ENCODE results near the gene TASOR2. TPM values are rescaled to one million over a fixed set of nuclear protein-coding genes. Genes with fewer than 3 reads are reported as not detected.

The TASOR2 gene
- polyA plus RNA-seq, 1 donor (not counting 4 experiments of a cell fraction or from before 2014, with no cell fraction given), result 40.4 TPM

DNA sequence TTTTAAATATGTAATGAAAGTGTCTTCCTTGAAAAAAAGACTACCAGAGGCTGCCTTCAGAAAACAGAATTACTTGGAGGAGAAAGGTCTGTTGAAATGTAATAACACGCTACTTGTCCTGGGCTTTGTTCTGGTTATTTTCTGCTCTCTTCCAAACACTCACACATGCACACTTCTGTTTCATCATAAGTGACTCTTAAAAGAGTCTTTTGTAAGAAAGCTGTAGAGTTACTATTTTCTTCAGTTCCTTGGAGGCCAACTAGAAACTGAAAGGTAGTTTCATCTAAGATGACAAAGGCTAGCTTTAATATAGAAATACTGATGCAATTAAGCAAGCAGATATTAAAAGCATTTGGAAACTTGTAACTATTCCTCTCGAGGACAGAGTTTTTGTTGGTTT lies 39.1 kb downstream of the TASOR2 start:
- Histone ChIP-seq H3K9me1 (ENCODE audit: control insufficient read depth, extremely low read depth, insufficient read depth, low read length) (no peaks in the 10 kb centered on the region), H3K27ac (ENCODE audit: control insufficient read depth, insufficient read depth, low read length) (no peak overlapping the region), H3K4me3 (ENCODE audit: control insufficient read depth in 2 of 3, extremely low read depth in 1 of 3, insufficient read depth in 2 of 3, low read depth in 1 of 3, low read length in 3 of 3) (no peak overlapping the region), H3K4me2 (ENCODE audit: control insufficient read depth, extremely low read depth, insufficient read depth, low read depth, low read length) (no peak overlapping the region), H3K36me3 (ENCODE audit: control insufficient read depth in 2 of 2, extremely low read depth in 1 of 2, insufficient read depth in 2 of 2, low read length in 2 of 2) (peaks cover 4 to 7% of the 10 kb centered on the region in 2 experiments), H3K27me3 (ENCODE audit: control insufficient read depth, extremely low read depth, insufficient read depth, low read length) (no peaks in the 10 kb centered on the region), H3K9me3 (ENCODE audit: control insufficient read depth, low read depth, low read length) (no peaks in the 10 kb centered on the region), H3K79me2 (ENCODE audit: control insufficient read depth, insufficient read depth, low read length) (peaks cover 3% of the 10 kb centered on the region), H2AFZ (ENCODE audit: control insufficient read depth, low read length) (no peak overlapping the region), H3K4me1 (ENCODE audit: control insufficient read depth, extremely low read depth, insufficient read depth, low read length) (peaks cover 12% of the 10 kb centered on the region), H4K20me1 (ENCODE audit: control insufficient read depth, extremely low read depth, insufficient read depth, low read length) (no peaks in the 10 kb centered on the region), H3K9ac (ENCODE audit: control insufficient read depth, extremely low read depth, insufficient read depth, low read length) (no peak overlapping the region)
- dilution Hi-C loops (cut with MboI; ENCODE audit: extremely low pct_ligation_motif_present, low sequenced_read_pairs), result no loop called here
- FAIRE-seq, result no peak
- DNase-seq (ENCODE audit: low read depth, low spot score), result no peak
- no peak for TF ChIP-seq CTCF (optimal IDR thresholded peaks at IDR 0.05 in 1 of 3, IDR thresholded peaks at IDR 0.05 in 1 of 3, conservative IDR thresholded peaks at IDR 0.05 in 1 of 3; ENCODE audit: extremely low read depth in 1 of 3, insufficient read depth in 2 of 3, low read length in 3 of 3)
- no peak for TF ChIP-seq EZH2 (IDR thresholded peaks at IDR 0.05; ENCODE audit: low read length)

- Histone ChIP-seq H3K9me1 (ENCODE audit: control insufficient read depth, extremely low read depth, insufficient read depth, low read length) (no peaks in the 10 kb centered on the region), H3K27me3 (ENCODE audit: control insufficient read depth, extremely low read depth, insufficient read depth, low read length) (no peaks in the 10 kb centered on the region), H3K9me3 (ENCODE audit: control insufficient read depth, low read depth, low read length) (no peaks in the 10 kb centered on the region), H3K4me2 (ENCODE audit: control insufficient read depth, extremely low read depth, insufficient read depth, low read depth, low read length) (no peak overlapping the region), H3K4me1 (ENCODE audit: control insufficient read depth, extremely low read depth, insufficient read depth, low read length) (no peaks in the 10 kb centered on the region), H3K79me2 (ENCODE audit: control insufficient read depth, insufficient read depth, low read length) (peaks cover 1% of the 10 kb centered on the region), H3K4me3 (ENCODE audit: control insufficient read depth in 2 of 3, extremely low read depth in 1 of 3, insufficient read depth in 2 of 3, low read depth in 1 of 3, low read length in 3 of 3) (no peak overlapping the region), H3K27ac (ENCODE audit: control insufficient read depth, insufficient read depth, low read length) (no peak overlapping the region), H3K36me3 (ENCODE audit: control insufficient read depth in 2 of 2, extremely low read depth in 1 of 2, insufficient read depth in 2 of 2, low read length in 2 of 2) (peaks cover 16 to 22% of the 10 kb centered on the region in 2 experiments), H4K20me1 (ENCODE audit: control insufficient read depth, extremely low read depth, insufficient read depth, low read length) (no peaks in the 10 kb centered on the region), H2AFZ (ENCODE audit: control insufficient read depth, low read length) (no peak overlapping the region), H3K9ac (ENCODE audit: control insufficient read depth, extremely low read depth, insufficient read depth, low read length) (no peak overlapping the region)
- no peak for FAIRE-seq
- no peak for DNase-seq (ENCODE audit: low read depth, low spot score)
- dilution Hi-C loops (cut with MboI; ENCODE audit: extremely low pct_ligation_motif_present, low sequenced_read_pairs), result no loop called here
- TF ChIP-seq EZH2 (IDR thresholded peaks at IDR 0.05; ENCODE audit: low read length) (no peak), CTCF (optimal IDR thresholded peaks at IDR 0.05 in 1 of 3, IDR thresholded peaks at IDR 0.05 in 1 of 3, conservative IDR thresholded peaks at IDR 0.05 in 1 of 3; ENCODE audit: extremely low read depth in 1 of 3, insufficient read depth in 2 of 3, low read length in 3 of 3) (no peak)
These were observed 46.1 kb downstream of the TASOR2 start for GRCh38 chr10:5730766-5731165.

Measured in keratinocyte (primary cell).